Keratinocyte (primary cell): ENCODE results near the gene CPVL. TPM values are rescaled to one million over a fixed set of nuclear protein-coding genes. Genes with fewer than 3 reads are reported as not detected.

Experiments used
- DNase-seq: peaks from one replicate; pipeline ENCODE4 v3.0.0-alpha.2; 2011; ENCODE audit warnings: low read depth, missing footprints, low spot score
- FAIRE-seq: peaks from 2 replicates; lab custom pipeline; 2011; peaks lifted over from hg19 to GRCh38; lab: Jason Lieb, UNC
- H2AFZ ChIP-seq: 2 replicates; pipeline ENCODE4 v1.6.0; 2012; ENCODE audit warnings: low read length, control low read depth, inconsistent platforms; ENCODE audit not compliant: control insufficient read depth
- H3K27ac ChIP-seq: 2 replicates; pipeline ENCODE4 v1.5.1; 2011; ENCODE audit warnings: low read length; ENCODE audit not compliant: control insufficient read depth, insufficient read depth
- H3K27me3 ChIP-seq: 3 replicates; pipeline ENCODE4 v1.6.0; 2011; ENCODE audit warnings: low read length; ENCODE audit not compliant: control insufficient read depth, insufficient read depth; ENCODE audit errors: extremely low read depth
- H3K36me3 ChIP-seq, 2 experiments: 2 replicates in 1 of 2; 3 replicates in 1 of 2; pipeline ENCODE4 v1.5.1; 2011; ENCODE audit warnings: low read length in 2 of 2, mild to moderate bottlenecking in 1 of 2; ENCODE audit not compliant: control insufficient read depth in 2 of 2, insufficient read depth in 2 of 2; ENCODE audit errors: extremely low read depth in 1 of 2
- H3K4me1 ChIP-seq: 3 replicates; pipeline ENCODE4 v1.5.1; 2011; ENCODE audit warnings: low read length; ENCODE audit not compliant: control insufficient read depth, insufficient read depth; ENCODE audit errors: extremely low read depth
- H3K4me2 ChIP-seq: 3 replicates; pipeline ENCODE4 v1.6.0; 2011; ENCODE audit warnings: low read depth, low read length; ENCODE audit not compliant: control insufficient read depth, insufficient read depth; ENCODE audit errors: extremely low read depth
- H3K4me3 ChIP-seq, 3 experiments: fragments of 200-600 bp in 1 of 3; sonication (generic) in 1 of 3; 2 replicates in 2 of 3; 3 replicates in 1 of 3; pipeline ENCODE4 v1.5.1; 2011 to 2016; ENCODE audit warnings: low read length in 3 of 3, mild to moderate bottlenecking in 3 of 3, control low read depth in 2 of 3, inconsistent platforms in 1 of 3, low read depth in 1 of 3, mixed read lengths in 1 of 3, mixed run types in 1 of 3, moderate library complexity in 1 of 3; ENCODE audit not compliant: control insufficient read depth in 2 of 3, insufficient read depth in 2 of 3; ENCODE audit errors: extremely low read depth in 1 of 3
- H3K79me2 ChIP-seq: 2 replicates; pipeline ENCODE4 v1.6.0; 2012; ENCODE audit warnings: low read length; ENCODE audit not compliant: control insufficient read depth, insufficient read depth
- H3K9ac ChIP-seq: 3 replicates; pipeline ENCODE4 v1.6.0; 2011; ENCODE audit warnings: low read length; ENCODE audit not compliant: control insufficient read depth, insufficient read depth; ENCODE audit errors: extremely low read depth
- H3K9me1 ChIP-seq: 3 replicates; pipeline ENCODE4 v1.6.0; 2011; ENCODE audit warnings: low read length; ENCODE audit not compliant: control insufficient read depth, insufficient read depth; ENCODE audit errors: extremely low read depth
- H3K9me3 ChIP-seq: 2 replicates; pipeline ENCODE4 v1.5.1; 2012; ENCODE audit warnings: low read depth, low read length; ENCODE audit not compliant: control insufficient read depth
- H4K20me1 ChIP-seq: 3 replicates; pipeline ENCODE4 v1.6.0; 2011; ENCODE audit warnings: low read length; ENCODE audit not compliant: control insufficient read depth, insufficient read depth; ENCODE audit errors: extremely low read depth
- CTCF ChIP-seq, 3 experiments: IDR thresholded peaks in 1 of 3; conservative IDR thresholded peaks in 1 of 3; optimal IDR thresholded peaks in 1 of 3; 2 replicates in 2 of 3; 3 replicates in 1 of 3; pipeline versions ENCODE3 to v1.5.1; 2011; ENCODE audit warnings: low read length in 3 of 3, mild to moderate bottlenecking in 3 of 3, moderate library complexity in 2 of 3, control low read depth in 1 of 3, inconsistent platforms in 1 of 3; ENCODE audit not compliant: insufficient read depth in 2 of 3; ENCODE audit errors: extremely low read depth in 1 of 3
- EZH2 ChIP-seq: IDR thresholded peaks from one replicate; pipeline ENCODE4 v1.6.1; 2012; ENCODE audit warnings: inconsistent platforms, mild to moderate bottlenecking, low read length, moderate library complexity
- dilution Hi-C: fragments of 300-500 bp; cut with MboI; formaldehyde crosslinking; loops from one replicate; pipeline ENCODE4 v1.7.0; 2020; ENCODE audit warnings: low sequenced_read_pairs; ENCODE audit not compliant: extremely low pct_ligation_motif_present
- polyA plus RNA-seq, 5 experiments: library from polyadenylated mRNA; depleted of rRNA in 3 of 5; stranded (reverse) in 3 of 5; stranded (forward) in 1 of 5; unstranded in 1 of 5; fragments of >200 nt; gene quantifications; 1 replicate in 1 of 5; 2 replicates in 3 of 5; 3 replicates in 1 of 5; pipeline versions ENCODE4 v1.2.1 to v1.2.3, GENCODE V29; 2011 to 2012; ENCODE audit warnings: missing spikeins in 2 of 5, low read depth in 1 of 5, low replicate concordance in 1 of 5

Gene CPVL
- polyA plus RNA-seq, 1 donor (not counting 4 experiments of a cell fraction or from before 2014, with no cell fraction given), result 9.8 TPM

GRCh38 chr7:29194206-29194593 lies 47.9 kb upstream of the CPVL start:
- H4K20me1 ChIP-seq, result no peaks in the 10 kb centered on the region
- peaks cover 3% of the 10 kb centered on the region for H3K4me1 ChIP-seq
- TF ChIP-seq CTCF (optimal IDR thresholded peaks at IDR 0.05 in 1 of 3, IDR thresholded peaks at IDR 0.05 in 1 of 3, conservative IDR thresholded peaks at IDR 0.05 in 1 of 3; ENCODE audit: extremely low read depth in 1 of 3, insufficient read depth in 2 of 3, low read length in 3 of 3), result no peak
- TF ChIP-seq EZH2, result no peak
- peak overlapping the region; percentile 90 for H3K4me2 ChIP-seq
- dilution Hi-C loops, result no loop called here
- H3K27me3 ChIP-seq, result peaks cover 3% of the 10 kb centered on the region
- no peak for DNase-seq
- H3K4me3 ChIP-seq, result peak overlapping the region; percentile 76 to 80 (median 78)
- no peaks in the 10 kb centered on the region for H3K79me2 ChIP-seq
- H3K9me3 ChIP-seq, result no peaks in the 10 kb centered on the region
- FAIRE-seq, result no peak
- peak overlapping the region; percentile 66 for H3K9ac ChIP-seq
- H3K9me1 ChIP-seq, result no peaks in the 10 kb centered on the region
- no peak overlapping the region for H3K27ac ChIP-seq
- H2AFZ ChIP-seq, result peak overlapping the region; percentile 89
- H3K36me3 ChIP-seq, result no peaks in the 10 kb centered on the region

GRCh38 chr7:29193316-29194205 lies 47.2 kb upstream of the CPVL start:
- Histone ChIP-seq H3K36me3 (no peaks in the 10 kb centered on the region), H3K79me2 (no peaks in the 10 kb centered on the region), H3K27ac (no peak overlapping the region), H3K4me2 (peak overlapping the region; percentile 90), H4K20me1 (no peaks in the 10 kb centered on the region), H3K4me3 (peak overlapping the region in 1 of 3 experiments; percentile 52), H3K9me1 (no peaks in the 10 kb centered on the region), H2AFZ (no peak overlapping the region), H3K9ac (no peak overlapping the region), H3K27me3 (peaks cover 3% of the 10 kb centered on the region), H3K4me1 (peaks cover 3% of the 10 kb centered on the region), H3K9me3 (no peaks in the 10 kb centered on the region)
- dilution Hi-C loops, result no loop called here
- DNase-seq (no peak), FAIRE-seq (no peak)
- peak; percentile 37 for TF ChIP-seq EZH2
- no peak for TF ChIP-seq CTCF (optimal IDR thresholded peaks at IDR 0.05 in 1 of 3, IDR thresholded peaks at IDR 0.05 in 1 of 3, conservative IDR thresholded peaks at IDR 0.05 in 1 of 3; ENCODE audit: extremely low read depth in 1 of 3, insufficient read depth in 2 of 3, low read length in 3 of 3)
